Lower lobe of right lung (tissue), 2 donors: ENCODE measurements around the gene THAP9. TPM values are rescaled to one million over a fixed set of nuclear protein-coding genes. Genes with fewer than 3 reads are reported as not detected.
"Not testable (repeated sequence)": the region's sequence is repeated elsewhere in the genome, so short reads cannot be mapped to it uniquely, and the experiment has no call there.

Source experiments
- ATAC-seq, 2 donors: fragments of 200-7000 bp; cut with Tn5 transposase; one replicate each; pipeline ENCODE4 v1.9.1; 2020 to 2022; ENCODE audit warnings: mild to moderate bottlenecking in 2 of 2, moderate library complexity in 2 of 2
- DNase-seq: peaks from one replicate; pipeline ENCODE4 v3.0.0-alpha.2; 2020
- H3K27ac ChIP-seq: fragments of 200-600 bp; one replicate; pipeline ENCODE4 v1.8.0; 2022
- H3K27me3 ChIP-seq: fragments of 200-600 bp; one replicate; pipeline ENCODE4 v1.8.0; 2022; ENCODE audit warnings: low read depth
- H3K36me3 ChIP-seq: fragments of 200-600 bp; one replicate; pipeline ENCODE4 v1.8.0; 2022; ENCODE audit warnings: mild to moderate bottlenecking
- H3K4me1 ChIP-seq: fragments of 200-600 bp; one replicate; pipeline ENCODE4 v1.8.0; 2022
- H3K4me3 ChIP-seq: fragments of 200-600 bp; one replicate; pipeline ENCODE4 v1.8.0; 2022; ENCODE audit warnings: mild to moderate bottlenecking
- H3K9me3 ChIP-seq: fragments of 200-600 bp; one replicate; pipeline ENCODE4 v1.8.0; 2022
- CTCF ChIP-seq: fragments of 200-600 bp; IDR thresholded peaks from one replicate; pipeline ENCODE4 v1.8.0; 2022; ENCODE audit warnings: antibody characterized with exemption, mild to moderate bottlenecking
- intact Hi-C: fragments of 100-400 bp; cut with DNase I; formaldehyde crosslinking; loops from one replicate; pipeline ENCODE4 v1.11.0; 2022
- total RNA-seq: library from RNA; stranded (reverse); fragmentation: NEBNext Ultra II Directional; extraction: Animal tissue kit (Norgen Biotek cat#: 25700); gene quantifications from one replicate; pipeline ENCODE4 v1.2.1, GENCODE V29; 2021
- donor health status: DM: no; HTN: yes; CAD: no; lungs with severe emphysema.

THAP9 gene
- total RNA-seq, 1 donor from 2014 or later: 5.0 TPM

- Histone ChIP-seq H3K9me3 (no peaks in the 10 kb centered on the region), H3K27me3 (no peaks in the 10 kb centered on the region), H3K4me3 (no peak overlapping the region), H3K36me3 (peaks cover 12% of the 10 kb centered on the region), H3K4me1 (peaks cover 10% of the 10 kb centered on the region), H3K27ac (no peak overlapping the region)
- no peak for ATAC-seq
- no peak for DNase-seq
- intact Hi-C loops: no loop called here
- TF ChIP-seq CTCF: no peak
These were observed 4.7 kb downstream of the THAP9 start for GRCh38 chr4:82905205-82905604.

DNA sequence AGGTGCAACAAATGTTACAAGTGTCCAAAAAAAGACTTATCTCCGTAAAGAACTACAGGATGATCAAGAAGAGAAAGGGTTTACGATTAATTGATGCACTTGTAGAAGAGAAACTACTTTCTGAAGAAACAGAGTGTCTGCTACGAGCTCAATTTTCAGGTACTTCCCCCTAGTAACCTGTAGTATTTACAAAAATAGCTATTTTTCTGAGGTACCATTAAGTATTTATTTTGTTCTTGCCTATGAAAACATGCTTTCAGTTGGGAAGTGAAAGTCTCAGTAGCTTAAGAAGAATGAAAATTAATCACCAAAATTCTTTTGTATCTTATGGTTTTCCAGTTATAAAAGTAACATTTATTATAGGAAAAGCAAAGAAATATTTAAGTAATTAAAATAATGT lies 5.9 kb downstream of the THAP9 start:
- Histone ChIP-seq H3K4me1 (peaks cover 6% of the 10 kb centered on the region), H3K4me3 (no peak overlapping the region), H3K36me3 (peaks cover 21% of the 10 kb centered on the region), H3K9me3 (no peaks in the 10 kb centered on the region), H3K27me3 (no peaks in the 10 kb centered on the region), H3K27ac (no peak overlapping the region)
- intact Hi-C loops: no loop called here
- TF ChIP-seq CTCF: no peak
- no peak for DNase-seq
- no peak for ATAC-seq

DNA sequence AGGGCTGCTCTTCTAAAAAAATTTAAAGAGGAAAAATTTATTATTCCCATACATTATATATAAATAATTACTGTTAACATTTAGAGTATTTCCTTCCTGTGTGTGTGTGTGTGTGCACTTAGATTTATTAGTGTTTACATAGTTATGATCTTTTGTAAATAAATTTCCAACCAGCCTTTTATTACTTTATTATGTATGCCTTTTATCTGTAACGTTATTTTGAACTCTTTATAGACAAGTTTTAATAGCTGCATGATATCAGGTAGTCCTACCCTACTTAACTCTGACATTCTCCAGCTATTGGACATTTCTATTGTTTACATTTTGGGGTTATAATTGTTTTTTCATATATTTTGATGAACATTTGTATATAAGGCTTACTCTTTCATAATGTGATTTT lies 8.8 kb downstream of the THAP9 start:
- Histone ChIP-seq H3K4me1 (no peaks in the 10 kb centered on the region), H3K36me3 (peaks cover 24% of the 10 kb centered on the region), H3K9me3 (no peaks in the 10 kb centered on the region), H3K27me3 (no peaks in the 10 kb centered on the region), H3K27ac (no peak overlapping the region), H3K4me3 (no peak overlapping the region)
- no peak for DNase-seq
- no peak for TF ChIP-seq CTCF
- intact Hi-C loops: no loop called here
- ATAC-seq: no peak

- DNase-seq (no peak), ATAC-seq (no peak)
- Histone ChIP-seq H3K4me1 (no peaks in the 10 kb centered on the region), H3K4me3 (no peak overlapping the region), H3K27me3 (no peaks in the 10 kb centered on the region), H3K9me3 (no peaks in the 10 kb centered on the region), H3K27ac (no peak overlapping the region), H3K36me3 (peaks cover 26% of the 10 kb centered on the region)
- TF ChIP-seq CTCF: no peak
- intact Hi-C loops: no loop called here
These were observed 12.8 kb downstream of the THAP9 start for GRCh38 chr4:82913305-82913704.

- peaks cover 26% of the 10 kb centered on the region for H3K36me3 ChIP-seq
- ATAC-seq, H3K27me3 ChIP-seq, H3K4me1 ChIP-seq, H3K4me3 ChIP-seq, intact Hi-C loops, H3K27ac ChIP-seq, DNase-seq, H3K9me3 ChIP-seq: not testable (repeated sequence)
These were observed 13.4 kb downstream of the THAP9 start for GRCh38 chr4:82913968-82914367.

- Histone ChIP-seq H3K27ac (no peak overlapping the region), H3K4me3 (no peak overlapping the region), H3K27me3 (no peaks in the 10 kb centered on the region), H3K9me3 (no peaks in the 10 kb centered on the region), H3K4me1 (no peaks in the 10 kb centered on the region), H3K36me3 (peaks cover 14% of the 10 kb centered on the region)
- intact Hi-C loops: no loop called here
- ATAC-seq (no peak), DNase-seq (no peak)
- no peak for TF ChIP-seq CTCF
These were observed 17.6 kb downstream of the THAP9 start for GRCh38 chr4:82918091-82918490.
